Caki2 (cell line): Measurements from ENCODE around the gene UNC93B1. TPM values are rescaled to one million over a fixed set of nuclear protein-coding genes. Genes with fewer than 3 reads are reported as not detected.
A peak's percentile ranks its signal among the peaks of the same experiment; 100 is the strongest.

Experiments used
- DNase-seq: peaks from one replicate; pipeline ENCODE4 v3.0.0-alpha.2; 2015; ENCODE audit warnings: low read depth
- in situ Hi-C: cut with HindIII; loops from 2 replicates; pipeline ENCODE4 v1.10.0; 2016; ENCODE audit warnings: low sequenced_read_pairs, low pct_unique_long_range_greater_than_20kb, mixed read lengths
- total RNA-seq: library from RNA; depleted of rRNA; stranded (reverse); fragments of >200 nt; shearing (Covaris generic); gene quantifications from 2 replicates; pipeline ENCODE4 v1.2.3, GENCODE V29; 2014; ENCODE audit warnings: low replicate concordance; rRNA removed

Gene UNC93B1, protein sequence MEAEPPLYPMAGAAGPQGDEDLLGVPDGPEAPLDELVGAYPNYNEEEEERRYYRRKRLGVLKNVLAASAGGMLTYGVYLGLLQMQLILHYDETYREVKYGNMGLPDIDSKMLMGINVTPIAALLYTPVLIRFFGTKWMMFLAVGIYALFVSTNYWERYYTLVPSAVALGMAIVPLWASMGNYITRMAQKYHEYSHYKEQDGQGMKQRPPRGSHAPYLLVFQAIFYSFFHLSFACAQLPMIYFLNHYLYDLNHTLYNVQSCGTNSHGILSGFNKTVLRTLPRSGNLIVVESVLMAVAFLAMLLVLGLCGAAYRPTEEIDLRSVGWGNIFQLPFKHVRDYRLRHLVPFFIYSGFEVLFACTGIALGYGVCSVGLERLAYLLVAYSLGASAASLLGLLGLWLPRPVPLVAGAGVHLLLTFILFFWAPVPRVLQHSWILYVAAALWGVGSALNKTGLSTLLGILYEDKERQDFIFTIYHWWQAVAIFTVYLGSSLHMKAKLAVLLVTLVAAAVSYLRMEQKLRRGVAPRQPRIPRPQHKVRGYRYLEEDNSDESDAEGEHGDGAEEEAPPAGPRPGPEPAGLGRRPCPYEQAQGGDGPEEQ
- 44.3 and 60.6 TPM in 2 replicates for total RNA-seq

DNA sequence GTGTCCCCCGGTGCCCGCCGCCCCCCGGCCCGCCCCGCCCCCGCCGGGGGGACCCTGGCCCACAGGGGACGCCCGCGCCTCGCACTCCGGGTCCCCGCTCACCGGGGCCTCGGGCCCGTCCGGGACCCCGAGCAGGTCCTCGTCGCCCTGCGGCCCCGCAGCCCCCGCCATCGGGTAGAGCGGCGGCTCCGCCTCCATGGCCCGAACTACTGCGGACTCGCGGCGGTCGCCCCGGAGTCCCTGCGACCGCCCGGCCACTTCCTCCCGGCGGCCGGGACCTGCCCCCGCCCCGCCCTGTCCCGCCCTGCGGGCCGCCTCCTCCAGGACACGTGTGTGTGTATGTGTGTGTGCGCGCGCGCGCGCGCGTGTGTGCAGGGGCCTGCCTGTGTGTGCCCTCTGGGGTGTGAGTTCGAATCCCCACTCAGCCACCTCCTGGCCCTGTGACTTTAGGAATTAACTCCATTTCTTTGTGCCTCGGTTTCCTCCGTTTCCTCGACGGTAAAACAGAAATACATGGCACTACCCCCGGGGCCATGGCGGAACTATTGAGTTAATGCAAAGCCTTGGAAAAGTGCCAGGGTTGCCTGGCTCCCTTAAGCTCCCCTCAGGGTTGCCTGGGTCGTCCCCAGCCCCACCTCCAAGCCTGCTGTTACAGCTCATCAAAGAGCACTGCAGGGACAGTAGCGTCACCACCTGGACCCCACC is at the start of gene UNC93B1:
Gene UNC93B1, minus strand, starts transcription at position 252 of the 705 bp plus-strand sequence. Its CDS starts 54 bp downstream, at position 198.
- in situ Hi-C loops = no loop called here

DNA sequence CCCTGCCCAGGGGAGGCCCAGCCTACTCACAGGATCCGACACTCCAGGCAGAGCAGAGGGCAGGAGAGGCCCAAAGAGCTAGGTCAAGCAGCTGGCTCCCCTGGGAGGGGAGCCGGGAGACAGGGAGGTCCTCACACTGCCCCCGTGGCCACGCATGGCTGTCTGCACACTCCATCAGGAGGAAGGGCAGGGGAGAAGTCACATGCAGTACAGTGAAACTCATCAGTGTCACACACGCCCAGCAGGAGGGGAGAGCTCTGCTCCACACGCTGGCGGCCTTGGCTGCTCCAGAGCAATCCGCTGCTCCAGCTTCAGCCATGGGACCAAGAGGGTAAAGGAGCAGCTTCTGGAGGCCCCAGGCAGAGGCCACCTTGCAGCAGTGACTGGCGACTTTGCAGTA is 49.2 kb upstream of the UNC93B1 start:
- in situ Hi-C loops = no loop called here
- no peak for DNase-seq

More for the DNA sequence above, at the start of gene UNC93B1:
- DNase-seq = peak; percentile 69

DNA sequence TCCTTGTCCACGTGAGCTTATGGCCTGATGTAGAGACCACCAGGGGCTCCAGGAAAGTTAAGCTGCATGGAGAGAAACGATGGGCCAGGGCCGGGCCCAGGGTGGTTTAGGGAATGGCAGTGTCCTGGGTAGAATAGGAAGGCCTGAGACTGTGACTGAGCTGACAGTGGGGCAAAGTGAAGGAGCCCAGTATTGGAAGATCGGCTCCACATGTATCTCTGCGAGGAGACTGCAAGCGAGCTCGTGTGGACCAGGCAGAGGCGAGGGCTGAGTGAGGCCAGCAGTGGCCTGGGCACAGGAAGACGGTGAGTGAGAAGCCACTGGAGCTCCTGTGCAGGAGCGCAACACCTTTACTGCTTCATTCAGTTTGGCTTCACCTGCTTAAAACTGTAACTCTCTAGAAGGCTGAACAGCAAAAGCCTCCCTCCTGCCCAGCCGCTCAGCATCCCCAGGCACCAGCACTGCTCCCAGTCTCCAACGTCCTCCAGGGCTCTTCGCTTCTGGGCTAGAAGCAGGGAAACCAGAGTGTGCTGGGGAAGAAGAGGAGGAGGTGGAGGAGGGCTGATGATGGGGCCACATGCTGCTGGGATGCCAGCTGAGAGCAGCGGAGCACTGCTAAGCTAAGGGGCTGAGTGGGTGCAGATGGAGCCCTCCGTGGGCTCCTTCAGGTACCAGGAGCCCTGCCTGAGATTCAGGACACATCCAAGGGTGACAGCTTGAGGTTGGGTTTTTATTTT is 48.4 kb upstream of the UNC93B1 start:
- no peak for DNase-seq
- in situ Hi-C loops = no loop called here

DNA sequence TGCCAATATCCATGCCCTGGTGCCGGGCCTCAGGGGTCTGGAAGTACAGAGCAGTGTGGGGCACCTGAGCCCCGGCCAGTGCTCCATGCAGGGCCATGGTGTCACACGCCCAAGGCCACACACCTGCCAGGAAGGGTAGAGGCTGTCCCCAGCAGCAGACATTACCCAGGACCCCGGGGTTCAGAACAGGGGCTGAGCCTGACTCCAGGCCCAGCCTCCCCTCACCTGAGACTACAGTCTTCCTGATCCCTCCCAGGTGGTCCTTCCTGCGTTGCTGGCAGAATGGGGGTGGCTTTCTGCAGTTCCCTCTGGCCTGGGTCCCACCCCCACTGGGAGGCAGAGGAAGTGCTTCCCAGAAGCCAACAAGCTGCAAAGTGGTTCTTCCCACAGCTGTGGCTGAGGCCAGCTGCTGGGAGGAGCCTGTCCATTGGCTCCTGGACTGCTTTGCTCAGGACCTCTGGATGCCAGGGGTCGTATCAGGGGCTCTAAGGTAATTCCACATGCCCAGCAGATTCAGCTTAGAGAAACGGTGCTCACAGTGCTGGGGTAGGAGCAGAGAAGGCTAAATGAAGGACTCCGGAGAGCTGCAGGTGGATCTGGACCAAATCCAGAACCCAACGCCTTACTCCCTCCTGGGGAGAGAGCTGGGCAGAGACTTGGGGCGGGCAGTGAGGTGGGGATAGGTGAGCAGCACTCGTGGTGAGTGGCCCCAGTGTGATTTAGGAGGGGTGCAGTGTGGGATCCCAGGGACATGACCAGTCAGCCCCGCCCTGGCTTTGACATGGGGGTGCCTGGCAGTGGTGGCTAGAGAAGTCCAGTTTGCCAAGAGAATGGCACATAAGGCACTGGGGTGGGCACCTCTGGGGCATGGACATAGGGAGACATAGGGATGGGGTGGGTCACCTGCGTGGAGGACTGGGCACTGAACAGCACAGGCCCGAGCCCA is 47.6 kb upstream of the UNC93B1 start:
- in situ Hi-C loops = no loop called here
- DNase-seq = no peak

DNA sequence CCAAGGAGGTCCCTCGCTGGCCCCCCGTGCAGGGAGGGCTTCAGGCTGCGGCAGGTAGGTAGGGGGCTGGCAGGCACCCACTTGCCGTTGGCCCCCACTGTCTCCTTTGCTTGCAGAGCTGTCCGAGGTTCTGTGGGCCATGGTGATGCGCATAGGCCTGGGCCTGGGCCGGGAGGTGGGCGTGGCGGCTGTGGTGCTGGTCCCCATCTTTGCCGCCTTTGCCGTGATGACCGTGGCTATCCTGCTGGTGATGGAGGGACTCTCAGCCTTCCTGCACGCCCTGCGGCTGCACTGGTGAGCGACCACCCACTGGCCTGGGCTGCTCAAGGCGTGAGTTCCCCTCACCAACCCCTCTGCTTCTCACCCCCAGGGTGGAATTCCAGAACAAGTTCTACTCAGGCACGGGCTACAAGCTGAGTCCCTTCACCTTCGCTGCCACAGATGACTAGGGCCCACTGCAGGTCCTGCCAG is 46.5 kb upstream of the UNC93B1 start:
- in situ Hi-C loops = no loop called here
- DNase-seq = no peak

DNA sequence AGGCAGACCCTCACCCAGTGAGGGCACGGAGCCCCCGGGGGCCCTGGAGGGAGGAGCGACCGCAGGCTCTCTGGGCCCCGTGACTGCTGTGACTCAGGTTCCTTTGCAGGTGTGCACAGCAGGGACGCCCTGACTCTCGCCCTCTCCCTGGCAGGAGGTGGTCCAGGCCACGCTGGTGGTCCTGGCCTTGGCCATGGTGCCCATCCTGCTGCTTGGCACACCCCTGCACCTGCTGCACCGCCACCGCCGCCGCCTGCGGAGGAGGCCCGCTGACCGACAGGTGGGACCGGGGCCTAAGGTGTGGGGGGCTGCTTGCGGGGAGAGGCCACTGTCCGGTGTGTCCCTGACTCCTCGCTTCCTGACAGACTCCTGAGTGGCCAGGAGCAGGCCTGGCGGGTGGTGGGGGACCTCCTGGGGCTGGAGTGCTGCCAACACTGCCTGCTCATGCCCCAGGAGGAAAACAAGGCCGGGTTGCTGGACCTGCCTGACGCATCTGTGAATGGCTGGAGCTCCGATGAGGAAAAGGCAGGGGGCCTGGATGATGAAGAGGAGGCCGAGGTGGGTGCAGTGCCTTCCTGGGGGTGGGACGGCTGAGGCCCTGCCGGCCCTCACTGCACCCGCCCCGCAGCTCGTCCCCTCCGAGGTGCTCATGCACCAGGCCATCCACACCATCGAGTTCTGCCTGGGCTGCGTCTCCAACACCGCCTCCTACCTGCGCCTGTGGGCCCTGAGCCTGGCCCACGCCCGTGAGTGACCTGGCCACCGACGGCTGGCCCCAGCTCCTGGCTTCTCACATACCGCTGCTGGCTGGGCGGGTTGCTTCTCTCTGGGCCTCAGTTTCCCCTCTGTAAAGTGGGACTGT is 45.8 kb upstream of the UNC93B1 start:
- DNase-seq = no peak
- in situ Hi-C loops = no loop called here

DNA sequence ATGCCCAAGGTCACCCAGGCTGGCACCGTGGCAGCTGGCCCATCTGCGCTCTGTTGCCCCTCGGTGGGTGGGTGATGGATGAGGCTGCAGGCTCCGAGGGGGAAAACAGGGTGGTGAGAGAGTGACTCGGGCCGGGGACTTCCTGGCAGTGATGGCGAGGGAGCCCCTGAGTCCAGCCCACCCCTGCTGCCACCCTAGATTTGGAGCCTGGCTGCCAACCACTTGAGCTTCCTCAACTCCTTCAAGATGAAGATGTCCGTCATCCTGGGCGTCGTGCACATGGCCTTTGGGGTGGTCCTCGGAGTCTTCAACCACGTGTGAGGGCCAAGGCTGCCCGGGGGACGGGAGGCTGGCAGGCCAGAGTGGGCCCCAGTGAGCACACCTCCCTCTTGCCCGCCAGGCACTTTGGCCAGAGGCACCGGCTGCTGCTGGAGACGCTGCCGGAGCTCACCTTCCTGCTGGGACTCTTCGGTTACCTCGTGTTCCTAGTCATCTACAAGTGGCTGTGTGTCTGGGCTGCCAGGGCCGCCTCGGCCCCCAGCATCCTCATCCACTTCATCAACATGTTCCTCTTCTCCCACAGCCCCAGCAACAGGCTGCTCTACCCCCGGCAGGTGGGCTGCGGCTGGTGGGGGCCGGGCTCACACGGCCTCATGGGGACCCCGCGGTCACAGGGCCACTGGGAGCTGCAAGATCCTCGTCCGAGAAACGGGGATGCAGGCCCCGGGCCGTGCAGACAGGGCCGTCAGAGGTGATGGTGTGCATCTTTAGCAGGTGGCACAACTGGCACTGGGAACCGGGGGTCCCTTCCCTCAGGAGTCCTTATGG is 45.0 kb upstream of the UNC93B1 start:
- in situ Hi-C loops = no loop called here
- no peak for DNase-seq

DNA sequence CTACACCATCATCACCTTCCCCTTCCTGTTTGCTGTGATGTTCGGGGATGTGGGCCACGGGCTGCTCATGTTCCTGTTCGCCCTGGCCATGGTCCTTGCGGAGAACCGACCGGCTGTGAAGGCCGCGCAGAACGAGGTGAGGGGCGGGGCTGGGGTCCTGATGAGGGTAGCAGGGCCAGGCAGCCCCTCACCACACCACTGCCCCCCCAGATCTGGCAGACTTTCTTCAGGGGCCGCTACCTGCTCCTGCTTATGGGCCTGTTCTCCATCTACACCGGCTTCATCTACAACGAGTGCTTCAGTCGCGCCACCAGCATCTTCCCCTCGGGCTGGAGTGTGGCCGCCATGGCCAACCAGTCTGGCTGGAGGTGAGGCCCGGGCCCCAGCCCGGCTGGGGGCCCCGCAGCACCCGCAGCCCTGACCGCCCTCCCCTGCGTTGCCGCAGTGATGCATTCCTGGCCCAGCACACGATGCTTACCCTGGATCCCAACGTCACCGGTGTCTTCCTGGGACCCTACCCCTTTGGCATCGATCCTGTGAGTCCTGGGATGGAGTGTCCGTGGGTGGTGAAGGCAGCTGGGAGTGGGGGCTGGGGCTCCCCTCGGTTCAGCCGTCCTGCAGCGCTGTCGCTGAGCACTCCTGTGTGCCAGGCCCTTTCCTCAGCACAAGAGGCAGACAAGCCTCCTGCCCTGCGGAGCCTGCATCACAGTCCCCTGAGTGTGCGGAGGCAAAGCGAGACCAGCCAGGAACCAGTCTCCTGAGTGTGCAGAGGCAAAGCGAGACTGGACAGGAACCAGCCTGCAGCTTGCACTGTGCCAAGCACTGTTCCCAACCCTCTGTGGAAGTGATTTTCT is 43.8 kb upstream of the UNC93B1 start:
- in situ Hi-C loops = no loop called here
- no peak for DNase-seq

DNA sequence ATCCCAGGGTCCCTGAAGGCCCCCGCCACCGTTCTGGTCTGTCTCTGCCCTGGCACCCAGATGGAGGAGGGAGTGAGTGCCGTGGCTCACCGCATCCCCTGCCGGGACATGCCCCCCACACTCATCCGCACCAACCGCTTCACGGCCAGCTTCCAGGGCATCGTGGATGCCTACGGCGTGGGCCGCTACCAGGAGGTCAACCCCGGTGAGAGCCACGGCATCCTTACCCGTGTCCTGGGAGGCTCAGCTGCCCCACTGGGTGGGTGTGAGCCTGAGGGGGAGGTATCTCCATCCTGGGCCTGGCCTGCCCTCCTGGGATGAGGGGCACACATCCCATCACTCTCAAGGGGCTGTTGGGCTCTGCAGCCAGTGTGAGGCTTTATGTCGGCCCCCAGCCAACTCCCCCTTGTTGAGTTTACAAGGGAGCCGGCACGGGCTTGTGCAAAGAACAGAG is 41.0 kb upstream of the UNC93B1 start:
- in situ Hi-C loops = no loop called here
- DNase-seq = no peak

DNA sequence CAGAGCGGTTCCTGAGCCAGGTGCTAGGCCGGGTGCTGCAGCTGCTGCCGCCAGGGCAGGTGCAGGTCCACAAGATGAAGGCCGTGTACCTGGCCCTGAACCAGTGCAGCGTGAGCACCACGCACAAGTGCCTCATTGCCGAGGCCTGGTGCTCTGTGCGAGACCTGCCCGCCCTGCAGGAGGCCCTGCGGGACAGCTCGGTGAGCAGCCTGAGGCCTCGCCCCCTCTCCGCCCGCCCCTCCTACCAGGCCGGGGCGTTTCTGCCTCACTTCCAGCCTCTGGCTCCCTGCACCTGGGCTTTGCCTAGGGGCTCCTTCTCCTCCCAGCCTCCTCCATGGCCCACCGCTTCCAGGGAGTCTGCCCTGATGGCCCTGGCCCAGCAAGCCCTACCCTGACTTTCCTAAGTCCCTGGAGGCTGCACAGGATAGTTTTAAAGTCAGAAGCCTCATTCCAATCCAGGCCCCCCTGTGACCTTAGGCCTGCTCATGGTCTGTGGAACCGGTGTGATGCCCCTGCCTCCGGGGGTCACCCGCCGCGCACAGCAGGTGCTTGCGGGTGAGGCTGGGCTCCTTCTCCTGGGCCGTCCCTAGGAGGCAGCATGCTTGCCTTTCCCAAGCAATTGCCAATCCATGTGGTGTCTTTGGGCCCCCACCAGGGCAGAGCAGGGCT is 40.4 kb upstream of the UNC93B1 start:
- in situ Hi-C loops = no loop called here
- DNase-seq = no peak

DNA sequence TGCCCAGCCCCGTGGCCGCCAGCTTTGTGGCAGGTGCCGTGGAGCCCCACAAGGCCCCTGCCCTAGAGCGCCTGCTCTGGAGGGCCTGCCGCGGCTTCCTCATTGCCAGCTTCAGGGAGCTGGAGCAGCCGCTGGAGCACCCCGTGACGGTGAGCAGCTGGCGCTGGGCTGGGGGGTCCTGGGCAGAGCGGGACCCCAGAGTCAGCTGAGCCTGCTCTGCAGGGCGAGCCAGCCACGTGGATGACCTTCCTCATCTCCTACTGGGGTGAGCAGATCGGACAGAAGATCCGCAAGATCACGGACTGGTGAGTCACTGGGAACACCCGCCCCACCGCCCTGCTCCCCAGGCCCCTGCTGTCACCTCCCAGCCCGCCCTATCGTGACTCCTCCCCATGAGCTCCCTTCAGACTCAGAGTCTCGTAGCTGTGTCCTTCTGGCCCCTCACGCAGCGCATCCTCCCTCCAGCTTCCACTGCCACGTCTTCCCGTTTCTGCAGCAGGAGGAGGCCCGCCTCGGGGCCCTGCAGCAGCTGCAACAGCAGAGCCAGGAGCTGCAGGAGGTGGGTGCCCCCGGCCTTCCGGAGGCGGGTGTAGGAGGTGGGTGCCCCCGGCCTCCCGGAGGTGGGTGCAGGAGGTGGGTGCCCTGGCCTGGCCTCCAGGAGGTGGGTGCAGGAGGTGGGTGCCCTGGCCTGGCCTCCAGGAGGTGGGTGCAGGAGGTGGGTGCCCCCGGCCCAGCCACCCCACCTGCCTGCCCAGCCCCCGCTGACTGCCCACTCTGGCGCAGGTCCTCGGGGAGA is 39.6 kb upstream of the UNC93B1 start:
- no peak for DNase-seq
- in situ Hi-C loops = no loop called here

DNA sequence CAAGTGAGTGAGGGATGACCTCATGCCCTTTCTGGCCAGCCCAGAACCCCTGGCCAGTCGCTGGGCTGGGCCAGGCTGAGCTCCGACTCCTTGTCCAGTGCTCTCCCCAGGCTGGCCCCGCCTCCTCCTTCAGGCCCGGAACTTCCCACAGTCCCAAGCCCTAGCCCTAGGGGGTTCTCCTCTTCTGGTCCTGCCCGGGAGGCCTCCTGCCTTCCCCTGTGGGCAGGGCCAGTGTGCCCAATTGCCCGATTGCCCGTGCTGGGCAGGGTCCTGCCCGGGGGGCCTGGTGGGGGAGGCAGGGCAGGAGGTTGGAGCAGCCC is 39.1 kb upstream of the UNC93B1 start:
- DNase-seq = no peak

DNA sequence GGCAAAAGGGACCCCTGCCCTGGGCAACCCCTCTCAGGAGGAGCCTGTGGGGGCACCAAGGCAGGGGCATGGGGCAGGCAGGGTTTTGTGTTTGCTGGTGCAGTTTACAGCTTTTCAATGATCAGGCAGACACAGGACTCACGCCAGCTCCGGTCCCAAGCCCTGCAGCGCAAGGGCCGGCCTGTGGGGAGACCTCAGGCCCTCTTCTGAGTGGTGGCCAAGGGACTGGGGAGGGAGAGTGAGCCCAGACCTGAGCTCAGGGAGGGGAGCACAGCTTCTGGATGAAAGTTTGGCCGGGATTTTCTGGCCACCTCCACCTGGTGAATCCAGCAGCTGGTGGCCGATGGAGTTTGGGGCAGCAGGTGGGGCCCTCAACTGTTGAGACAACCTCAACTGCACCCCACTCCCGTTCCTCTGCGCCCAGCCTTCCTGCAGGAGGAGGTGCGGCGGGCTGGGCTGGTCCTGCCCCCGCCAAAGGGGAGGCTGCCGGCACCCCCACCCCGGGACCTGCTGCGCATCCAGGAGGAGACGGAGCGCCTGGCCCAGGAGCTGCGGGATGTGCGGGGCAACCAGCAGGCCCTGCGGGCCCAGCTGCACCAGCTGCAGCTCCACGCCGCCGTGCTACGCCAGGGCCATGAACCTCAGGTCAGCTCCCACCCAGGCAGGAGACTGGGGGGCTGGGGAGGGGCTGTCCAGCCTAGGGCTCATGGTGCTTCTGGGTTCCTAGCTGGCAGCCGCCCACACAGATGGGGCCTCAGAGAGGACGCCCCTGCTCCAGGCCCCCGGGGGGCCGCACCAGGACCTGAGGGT is 38.5 kb upstream of the UNC93B1 start:
- in situ Hi-C loops = no loop called here
- no peak for DNase-seq

More for the DNA sequence above, 39.1 kb upstream of the UNC93B1 start:
- in situ Hi-C loops = no loop called here
